Gastrocnemius medialis (tissue), 4 donors: Measurements from ENCODE around the gene SPNS2. TPM values are rescaled to one million over a fixed set of nuclear protein-coding genes. Genes with fewer than 3 reads are reported as not detected.

Experiments
- ATAC-seq, 2 donors: fragments of 150-250 bp; one replicate each; pipeline ENCODE4 v1.9.1; 2016
- DNase-seq, 2 donors: peaks; one replicate each; pipeline ENCODE4 v3.0.0-alpha.2; 2019
- H3K27ac ChIP-seq, 4 donors: fragments of 200-600 bp; sonication (generic); 1 replicate in 1 of 4; 2 replicates in 3 of 4; pipeline ENCODE4 v1.5.1; 2016 to 2018; ENCODE audit warnings: mild to moderate bottlenecking in 2 of 4, moderate library complexity in 1 of 4
- H3K27me3 ChIP-seq, 3 donors: fragments of 200-600 bp; sonication (generic) in 2 of 3; 1 replicate in 1 of 3; 2 replicates in 2 of 3; pipeline versions ENCODE4 v1.5.1 to v1.6.0; 2016 to 2019; ENCODE audit warnings: mild to moderate bottlenecking in 1 of 3, moderate library complexity in 1 of 3
- H3K36me3 ChIP-seq, 2 donors: fragments of 200-600 bp; sonication (generic) in 1 of 2; one replicate each; pipeline ENCODE4 v1.5.1; 2017 to 2018
- H3K4me1 ChIP-seq, 2 donors: fragments of 200-600 bp; sonication (generic) in 1 of 2; one replicate each; pipeline ENCODE4 v1.5.1; 2016 to 2017; ENCODE audit warnings: mild to moderate bottlenecking in 2 of 2
- H3K4me3 ChIP-seq, 4 donors: fragments of 200-600 bp; sonication (generic) in 3 of 4; 1 replicate in 1 of 4; 2 replicates in 3 of 4; pipeline ENCODE4 v1.5.1; 2016 to 2019; ENCODE audit warnings: mild to moderate bottlenecking in 2 of 4
- H3K9me3 ChIP-seq, 3 donors: fragments of 200-600 bp; sonication (generic) in 2 of 3; 1 replicate in 1 of 3; 2 replicates in 2 of 3; pipeline ENCODE4 v1.5.1; 2016 to 2019
- CTCF ChIP-seq, 5 experiments: fragments of 450-650 bp in 3 of 5; fragments of 200-600 bp in 2 of 5; sonication (generic) in 2 of 5; IDR thresholded peaks in 4 of 5; conservative IDR thresholded peaks in 1 of 5; 1 replicate in 4 of 5; 2 replicates in 1 of 5; pipeline ENCODE4 v1.5.1; 2016 to 2019; ENCODE audit warnings: antibody characterized with exemption in 5 of 5, mild to moderate bottlenecking in 3 of 5, moderate library complexity in 3 of 5
- POLR2A ChIP-seq, 2 donors: fragments of 450-650 bp; IDR thresholded peaks; one replicate each; pipeline ENCODE4 v1.6.1; 2017; ENCODE audit warnings: antibody characterized with exemption in 2 of 2, mild to moderate bottlenecking in 2 of 2, moderate library complexity in 2 of 2
- in situ Hi-C, 4 donors: fragments of 200-750 bp; cut with MboI; loops; one replicate each; pipeline versions ENCODE4 v1.15.0 to v1.8.0; 2017; ENCODE audit warnings: low sequenced_read_pairs in 4 of 4
- intact Hi-C: fragments of 100-400 bp; cut with DNase I; formaldehyde crosslinking; loops from one replicate; pipeline ENCODE4 v1.15.1; 2023; ENCODE audit warnings: low total_unique reads
- total RNA-seq, 4 donors: library from RNA; depleted of rRNA; stranded (reverse); fragments of >200 nt; gene quantifications; one replicate each; pipeline versions ENCODE4 v1.1.0 to v1.2.3, GENCODE V29; 2016

Gene SPNS2
- total RNA-seq, 4 donors from 2014 or later, result 2.7 to 6.2 (median 4.2) TPM

DNA sequence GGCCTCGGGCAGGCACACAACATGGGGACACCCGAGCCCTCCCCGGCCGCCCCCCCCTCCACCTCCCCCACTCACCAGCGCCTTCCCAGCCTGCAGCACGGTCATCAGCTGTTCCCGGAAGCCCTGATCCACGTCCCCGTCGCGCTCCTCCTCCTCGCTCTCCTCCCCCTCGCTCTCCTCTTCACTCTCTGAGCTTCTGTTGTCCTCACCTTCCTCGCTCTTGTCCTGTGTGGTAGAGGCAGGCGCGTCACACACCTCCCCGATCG is 46.2 kb downstream of the SPNS2 start:
- peaks cover 19 to 26% of the 10 kb centered on the region in 2 donors for H3K4me1 ChIP-seq
- H3K36me3 ChIP-seq, result peaks cover 0 to 82% of the 10 kb centered on the region in 2 donors
- no peak for TF ChIP-seq POLR2A (IDR thresholded peaks at IDR 0.05)
- TF ChIP-seq CTCF (IDR thresholded peaks at IDR 0.05 in 4 of 5, conservative IDR thresholded peaks at IDR 0.05 in 1 of 5), result no peak
- intact Hi-C loops (no loop called here), in situ Hi-C loops (no loop called here)
- peak overlapping the region; percentile 45 to 75 (median 62) for H3K27ac ChIP-seq
- peak in 1 of 2 donors; percentile 27 for ATAC-seq
- no peaks in the 10 kb centered on the region for H3K27me3 ChIP-seq
- H3K9me3 ChIP-seq, result no peaks in the 10 kb centered on the region
- H3K4me3 ChIP-seq, result no peak overlapping the region
- DNase-seq, result peak in 1 of 2 donors; percentile 46

DNA sequence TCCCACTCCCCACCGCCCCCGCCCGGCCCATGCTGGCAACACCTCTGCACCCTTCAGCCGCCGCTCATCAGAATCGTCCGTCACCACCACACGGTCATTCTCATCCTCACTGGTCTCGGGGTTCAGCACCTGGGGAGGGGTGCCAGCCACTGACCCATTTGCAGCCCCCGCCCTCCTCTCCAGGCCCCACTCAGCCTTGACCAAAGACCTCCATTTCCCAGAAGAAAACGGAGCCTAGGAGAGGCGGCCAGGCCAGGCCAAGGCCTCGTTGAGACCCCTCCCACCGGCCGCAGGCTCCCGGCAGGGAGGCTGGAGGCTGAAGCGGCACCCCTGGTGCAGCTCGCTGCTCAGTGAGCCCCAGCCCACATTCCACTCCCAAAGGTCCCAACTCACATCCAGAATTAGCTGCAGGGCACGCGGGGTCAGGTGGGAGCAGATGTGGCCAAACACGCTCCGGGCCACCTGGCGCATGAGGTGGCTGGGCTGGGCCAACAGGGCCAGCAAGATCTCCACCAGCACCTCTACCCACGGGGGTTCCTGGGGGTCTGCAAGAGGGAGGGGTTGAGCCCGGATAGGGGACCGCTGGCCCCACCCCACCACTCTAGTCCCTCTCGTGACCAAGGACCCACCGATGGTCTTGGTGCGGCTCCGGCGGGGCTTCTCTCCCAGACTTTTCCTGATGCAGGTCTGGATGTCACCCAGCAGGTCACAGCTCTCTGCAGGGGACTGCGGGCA is 46.7 kb downstream of the SPNS2 start:
- peak in 1 of 2 donors; percentile 45 for DNase-seq
- intact Hi-C loops (no loop called here), in situ Hi-C loops (no loop called here)
- Histone ChIP-seq H3K4me3 (no peak overlapping the region), H3K36me3 (peaks cover 0 to 84% of the 10 kb centered on the region in 2 donors), H3K4me1 (peaks cover 18 to 26% of the 10 kb centered on the region in 2 donors), H3K27me3 (no peaks in the 10 kb centered on the region), H3K9me3 (no peaks in the 10 kb centered on the region), H3K27ac (peak overlapping the region; percentile 45 to 75 (median 62))
- TF ChIP-seq CTCF (IDR thresholded peaks at IDR 0.05 in 4 of 5, conservative IDR thresholded peaks at IDR 0.05 in 1 of 5) (no peak), POLR2A (IDR thresholded peaks at IDR 0.05) (no peak)
- no peak for ATAC-seq

DNA sequence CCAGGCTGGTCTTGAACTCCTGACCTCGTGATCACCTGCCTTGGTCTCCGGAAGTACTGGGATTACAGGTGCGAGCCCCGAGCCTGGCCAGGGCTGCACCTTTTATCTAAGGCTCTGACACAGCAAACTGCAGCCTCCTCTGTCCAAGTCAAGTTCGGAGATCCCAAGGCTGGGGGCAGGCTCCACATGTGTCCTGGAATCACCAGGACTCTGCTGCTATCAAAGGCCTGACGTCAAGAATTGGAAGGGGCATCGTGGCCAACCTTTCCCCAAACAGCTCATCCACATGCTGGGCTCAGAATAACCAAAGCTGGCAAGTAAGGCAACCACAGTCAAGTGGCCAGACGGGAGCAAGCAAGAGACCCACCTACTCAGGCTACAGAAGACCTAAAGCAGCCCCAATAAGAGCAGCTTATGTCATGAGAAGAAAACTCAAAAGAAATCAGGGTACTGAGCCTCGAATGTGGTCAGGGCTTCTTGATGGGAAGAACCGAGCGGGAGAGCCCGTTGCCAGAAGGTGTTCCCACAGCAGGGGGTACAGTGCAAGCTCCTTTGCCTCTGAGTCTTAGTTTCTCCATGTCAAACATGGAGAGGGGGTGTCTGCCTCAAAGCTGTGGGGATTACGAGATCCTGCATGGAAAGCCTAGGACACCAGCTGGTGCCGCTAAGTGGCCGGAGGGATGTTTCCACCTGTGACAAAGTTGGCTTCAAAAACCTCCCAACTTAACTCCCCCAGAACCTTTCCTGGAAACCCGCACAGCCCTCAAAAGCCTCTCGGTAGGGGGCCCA is 48.6 kb downstream of the SPNS2 start:
- in situ Hi-C loops (no loop called here), intact Hi-C loops (no loop called here)
- H3K4me1 ChIP-seq, result peaks cover 0 to 6% of the 10 kb centered on the region in 2 donors
- H3K9me3 ChIP-seq, result no peaks in the 10 kb centered on the region
- H3K27me3 ChIP-seq, result no peaks in the 10 kb centered on the region
- no peak overlapping the region for H3K27ac ChIP-seq
- H3K4me3 ChIP-seq, result no peak overlapping the region
- ATAC-seq, result peak in 1 of 2 donors; percentile 5
- no peak for DNase-seq
- H3K36me3 ChIP-seq, result peaks cover 0 to 92% of the 10 kb centered on the region in 2 donors
- no peak for TF ChIP-seq CTCF (IDR thresholded peaks at IDR 0.05 in 4 of 5, conservative IDR thresholded peaks at IDR 0.05 in 1 of 5)
- no peak for TF ChIP-seq POLR2A (IDR thresholded peaks at IDR 0.05)

DNA sequence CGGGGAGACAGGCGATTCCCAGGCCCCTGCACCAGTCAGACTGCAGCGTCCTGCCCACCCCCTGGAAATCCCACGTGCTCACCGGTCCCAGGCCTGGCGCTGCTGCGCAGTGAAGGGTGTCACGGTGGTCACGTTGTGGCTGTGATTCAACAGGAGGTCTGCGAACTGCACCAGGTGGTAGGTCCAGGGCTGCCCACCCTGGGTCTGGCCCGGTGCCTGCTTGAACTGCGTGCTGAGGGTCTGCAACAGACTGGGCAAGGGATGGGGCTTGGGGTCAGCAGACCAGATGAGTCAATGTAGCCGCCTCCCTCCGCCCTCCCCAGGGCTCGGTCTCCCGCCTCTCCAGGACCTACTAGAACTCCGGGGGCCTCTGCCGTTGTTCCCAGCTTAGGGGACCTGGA is 49.4 kb downstream of the SPNS2 start:
- DNase-seq (no peak), ATAC-seq (no peak)
- no peak overlapping the region for H3K4me3 ChIP-seq
- no peak for TF ChIP-seq CTCF (IDR thresholded peaks at IDR 0.05 in 4 of 5, conservative IDR thresholded peaks at IDR 0.05 in 1 of 5)
- TF ChIP-seq POLR2A (IDR thresholded peaks at IDR 0.05), result no peak
- H3K36me3 ChIP-seq, result peaks cover 0 to 92% of the 10 kb centered on the region in 2 donors
- in situ Hi-C loops, result no loop called here
- H3K9me3 ChIP-seq, result no peaks in the 10 kb centered on the region
- peaks cover 0 to 5% of the 10 kb centered on the region in 2 donors for H3K4me1 ChIP-seq
- no peaks in the 10 kb centered on the region for H3K27me3 ChIP-seq
- intact Hi-C loops, result no loop called here
- no peak overlapping the region for H3K27ac ChIP-seq
